PC-9 (cell line): ENCODE results near the gene RIMS1. TPM values are rescaled to one million over a fixed set of nuclear protein-coding genes. Genes with fewer than 3 reads are reported as not detected.

Experiments
- BruUV-seq: library from RNA; stranded (reverse); fragments of 400-500 nt; replicated peaks from 2 replicates; lab custom pipeline; 2021; lab: Mats Ljungman, UMichigan
- CTCF ChIA-PET: fragments of 300-600 bp; sonication (Branson Sonifier 250); formaldehyde crosslinking; loops from one replicate; lab custom pipeline; 2022; ENCODE audit warnings: antibody characterized with exemption; lab: Charles Lee
- POLR2A ChIA-PET: fragments of 300-600 bp; sonication (Branson Sonifier 250); formaldehyde crosslinking; loops from one replicate; lab custom pipeline; 2022; ENCODE audit warnings: antibody characterized with exemption; ENCODE audit not compliant: unreplicated experiment; lab: Charles Lee
- DNase-seq, 2 experiments: peaks; one replicate each; pipeline versions ENCODE4 v3.0.0 to v3.0.0-alpha.2; 2015 to 2022; ENCODE audit warnings: mixed read lengths in 1 of 2
- H2AFZ ChIP-seq: fragments of 200-600 bp; sonication (generic); 2 replicates; pipeline ENCODE4 v1.8.1; 2017; ENCODE audit warnings: antibody characterized with exemption
- H3F3A ChIP-seq: fragments of 200-600 bp; sonication (generic); 2 replicates; pipeline ENCODE4 v1.8.1; 2017; ENCODE audit warnings: antibody characterized with exemption, mild to moderate bottlenecking, low read depth; ENCODE audit not compliant: insufficient read depth
- H3K27ac ChIP-seq: fragments of 200-600 bp; sonication (generic); 2 replicates; pipeline ENCODE4 v1.6.1; 2016; ENCODE audit warnings: mixed run types
- H3K27me3 ChIP-seq: fragments of 200-600 bp; sonication (generic); 2 replicates; pipeline ENCODE4 v1.6.1; 2016; ENCODE audit warnings: low read depth, mixed run types; ENCODE audit not compliant: insufficient read depth
- H3K36me3 ChIP-seq: fragments of 200-600 bp; sonication (generic); 2 replicates; pipeline ENCODE4 v1.6.1; 2016; ENCODE audit warnings: low read depth, mixed run types
- H3K4me1 ChIP-seq: fragments of 200-600 bp; sonication (generic); replicated peaks from 2 replicates; pipeline ENCODE4 v1.6.1; 2016; ENCODE audit warnings: mixed run types; ENCODE audit not compliant: insufficient read depth
- H3K4me2 ChIP-seq: fragments of 200-600 bp; sonication (generic); 2 replicates; pipeline ENCODE4 v1.6.1; 2017; ENCODE audit warnings: mixed run types
- H3K4me3 ChIP-seq: fragments of 200-600 bp; sonication (generic); 2 replicates; pipeline ENCODE4 v1.6.1; 2016; ENCODE audit warnings: mixed run types
- H3K79me2 ChIP-seq: fragments of 200-600 bp; sonication (generic); 2 replicates; pipeline ENCODE4 v1.6.1; 2017; ENCODE audit warnings: low read depth, mixed run types
- H3K9me2 ChIP-seq: fragments of 200-600 bp; sonication (generic); 2 replicates; pipeline ENCODE4 v1.8.1; 2017; ENCODE audit warnings: mild to moderate bottlenecking; ENCODE audit not compliant: insufficient read depth
- H3K9me3 ChIP-seq: fragments of 200-600 bp; sonication (generic); 2 replicates; pipeline ENCODE4 v1.8.1; 2016; ENCODE audit warnings: low read depth; ENCODE audit not compliant: insufficient read depth
- H4K20me1 ChIP-seq: fragments of 200-600 bp; sonication (generic); 2 replicates; pipeline ENCODE4 v1.8.1; 2017; ENCODE audit not compliant: insufficient read depth
- EZH2 ChIP-seq: fragments of 200-600 bp; sonication (generic); IDR thresholded peaks from 2 replicates; pipeline ENCODE4 v1.8.0; 2017; ENCODE audit warnings: antibody characterized with exemption, low read depth
- intact Hi-C: fragments of 100-400 bp; cut with micrococcal nuclease; formaldehyde crosslinking; loops from one replicate; pipeline ENCODE4 v1.10.0; 2022; ENCODE audit not compliant: unreplicated experiment
- total RNA-seq: library from RNA; stranded (reverse); gene quantifications from 2 replicates; pipeline ENCODE4 v1.2.3, GENCODE V29; 2021
- TF ChIP-seq, protein P1 (sequence below): fragments of 200-600 bp; sonication (generic); conservative IDR thresholded peaks from 2 replicates; pipeline ENCODE4 v1.6.1; 2017; ENCODE audit warnings: mixed run types, antibody characterized with exemption, mild to moderate bottlenecking, moderate library complexity

RIMS1 gene
- total RNA-seq, 1 experiment from 2014 or later, result not detected

DNA sequence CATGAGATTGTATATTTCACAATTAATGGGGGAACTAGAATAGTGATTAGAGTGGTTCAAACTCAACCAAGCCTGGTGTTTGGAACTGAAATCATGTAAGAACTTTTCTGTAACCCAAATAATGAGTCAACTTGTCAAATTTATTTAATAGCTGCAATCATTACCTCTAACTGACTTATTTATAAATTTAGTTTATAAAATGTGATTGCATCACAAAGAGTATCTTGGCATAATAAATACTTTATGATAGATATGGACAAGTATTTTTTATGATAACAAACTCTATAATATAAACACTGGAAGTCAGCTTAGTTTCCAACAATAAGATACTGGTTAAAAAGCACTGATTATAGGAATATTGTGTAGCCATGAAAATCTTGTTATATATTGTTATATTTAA lies 319.1 kb downstream of the RIMS1 start:
- H3K9me2 ChIP-seq, result no peaks in the 10 kb centered on the region
- no peak overlapping the region for H2AFZ ChIP-seq
- no peaks in the 10 kb centered on the region for H3K79me2 ChIP-seq
- no peak overlapping the region for H3K4me3 ChIP-seq
- H3K4me2 ChIP-seq, result no peak overlapping the region
- ChIA-PET POLR2A (no interaction called here), CTCF (no interaction called here)
- H4K20me1 ChIP-seq, result no peaks in the 10 kb centered on the region; the same call in 1 of the 2 replicates
- BruUV-seq, result no TSS peak
- no peaks in the 10 kb centered on the region for H3K9me3 ChIP-seq
- H3K4me1 ChIP-seq, result no peaks in the 10 kb centered on the region
- no peak for TF ChIP-seq EZH2
- TF ChIP-seq, protein P1, sequence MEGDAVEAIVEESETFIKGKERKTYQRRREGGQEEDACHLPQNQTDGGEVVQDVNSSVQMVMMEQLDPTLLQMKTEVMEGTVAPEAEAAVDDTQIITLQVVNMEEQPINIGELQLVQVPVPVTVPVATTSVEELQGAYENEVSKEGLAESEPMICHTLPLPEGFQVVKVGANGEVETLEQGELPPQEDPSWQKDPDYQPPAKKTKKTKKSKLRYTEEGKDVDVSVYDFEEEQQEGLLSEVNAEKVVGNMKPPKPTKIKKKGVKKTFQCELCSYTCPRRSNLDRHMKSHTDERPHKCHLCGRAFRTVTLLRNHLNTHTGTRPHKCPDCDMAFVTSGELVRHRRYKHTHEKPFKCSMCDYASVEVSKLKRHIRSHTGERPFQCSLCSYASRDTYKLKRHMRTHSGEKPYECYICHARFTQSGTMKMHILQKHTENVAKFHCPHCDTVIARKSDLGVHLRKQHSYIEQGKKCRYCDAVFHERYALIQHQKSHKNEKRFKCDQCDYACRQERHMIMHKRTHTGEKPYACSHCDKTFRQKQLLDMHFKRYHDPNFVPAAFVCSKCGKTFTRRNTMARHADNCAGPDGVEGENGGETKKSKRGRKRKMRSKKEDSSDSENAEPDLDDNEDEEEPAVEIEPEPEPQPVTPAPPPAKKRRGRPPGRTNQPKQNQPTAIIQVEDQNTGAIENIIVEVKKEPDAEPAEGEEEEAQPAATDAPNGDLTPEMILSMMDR, result no peak
- H3F3A ChIP-seq, result no peaks in the 10 kb centered on the region
- no peak overlapping the region for H3K27ac ChIP-seq
- H3K27me3 ChIP-seq, result no peaks in the 10 kb centered on the region
- intact Hi-C loops, result no loop called here
- H3K36me3 ChIP-seq, result no peaks in the 10 kb centered on the region
- no peak for DNase-seq

DNA sequence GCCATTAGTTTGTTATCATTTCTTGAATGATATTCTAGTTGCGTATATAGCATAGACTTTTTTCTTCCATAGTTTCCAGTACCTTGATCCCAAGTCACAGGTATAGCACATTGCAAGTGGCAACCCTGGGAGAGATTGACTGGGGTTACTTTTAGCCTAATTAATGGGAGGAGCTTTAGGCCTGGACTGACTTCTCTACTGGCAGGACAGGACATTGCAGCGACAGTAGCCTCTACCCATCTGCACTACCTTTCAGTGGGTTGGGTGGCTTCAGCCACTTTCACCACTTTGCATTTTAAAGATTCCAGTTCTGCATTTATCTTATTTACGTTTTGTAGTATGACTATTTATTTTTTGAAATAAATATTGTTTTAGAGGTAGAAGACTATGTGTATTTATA lies 320.3 kb downstream of the RIMS1 start:
- Histone ChIP-seq H3K36me3 (no peaks in the 10 kb centered on the region), H3K79me2 (no peaks in the 10 kb centered on the region), H3K9me3 (no peaks in the 10 kb centered on the region), H3K27ac (no peak overlapping the region), H4K20me1 (no peaks in the 10 kb centered on the region), H3K9me2 (no peaks in the 10 kb centered on the region), H3K4me1 (no peaks in the 10 kb centered on the region), H3K27me3 (no peaks in the 10 kb centered on the region), H3F3A (no peaks in the 10 kb centered on the region), H3K4me3 (no peak overlapping the region), H3K4me2 (no peak overlapping the region), H2AFZ (no peak overlapping the region)
- no peak for TF ChIP-seq EZH2
- TF ChIP-seq, protein P1, result no peak
- no peak for DNase-seq
- POLR2A ChIA-PET, result no interaction called here
- no TSS peak for BruUV-seq
- CTCF ChIA-PET, result interaction anchor here (0.6 kb wide), 1 partner anchor 355 kb away, joined by 6 read pairs; no protein-coding TSS in a partner anchor
- intact Hi-C loops, result no loop called here

DNA sequence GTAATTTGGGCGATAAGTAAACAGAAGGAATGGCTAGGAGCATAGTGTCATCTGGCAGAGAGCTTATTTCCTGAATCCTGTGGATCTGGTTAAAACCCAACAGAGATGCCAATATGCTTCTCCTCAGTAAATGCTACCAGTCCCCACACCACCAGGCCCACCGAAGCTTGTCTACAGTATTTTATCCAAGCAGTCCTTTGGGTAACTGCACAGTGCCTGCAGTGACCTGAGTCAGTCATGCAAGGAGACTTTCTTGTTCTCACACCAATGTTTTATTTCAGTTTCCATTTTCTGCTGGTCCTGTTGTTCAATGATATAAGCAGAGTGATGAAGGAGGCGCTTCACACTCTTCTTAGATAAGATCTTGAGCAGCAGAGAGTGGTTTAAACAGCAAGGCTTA lies 326.3 kb downstream of the RIMS1 start:
- no peaks in the 10 kb centered on the region for H3K36me3 ChIP-seq
- ChIA-PET CTCF (no interaction called here), POLR2A (no interaction called here)
- no peak overlapping the region for H3K4me3 ChIP-seq
- no peaks in the 10 kb centered on the region; the same call in 1 of the 2 replicates for H3K4me1 ChIP-seq
- intact Hi-C loops, result no loop called here
- no peak for DNase-seq
- H4K20me1 ChIP-seq, result no peaks in the 10 kb centered on the region
- H3K9me3 ChIP-seq, result no peaks in the 10 kb centered on the region
- H3K27ac ChIP-seq, result no peak overlapping the region
- TF ChIP-seq, protein P1, result no peak
- no peak for TF ChIP-seq EZH2
- no peaks in the 10 kb centered on the region for H3K79me2 ChIP-seq
- no peaks in the 10 kb centered on the region for H3F3A ChIP-seq
- BruUV-seq, result no TSS peak
- H3K9me2 ChIP-seq, result no peaks in the 10 kb centered on the region
- no peak overlapping the region for H3K4me2 ChIP-seq
- H2AFZ ChIP-seq, result no peak overlapping the region
- no peaks in the 10 kb centered on the region for H3K27me3 ChIP-seq
